M059J (cell line): ENCODE results near the gene ARRDC1. TPM values are rescaled to one million over a fixed set of nuclear protein-coding genes. Genes with fewer than 3 reads are reported as not detected.
"Not testable (repeated sequence)": the region's sequence is repeated elsewhere in the genome, so short reads cannot be mapped to it uniquely, and the experiment has no call there.

Experiments used
- DNase-seq: peaks from one replicate; pipeline ENCODE4 v3.0.0-alpha.2; 2012; ENCODE audit warnings: low read depth
- total RNA-seq: library from RNA; depleted of rRNA; stranded (reverse); fragments of >200 nt; shearing (Covaris generic); gene quantifications from 2 replicates; pipeline ENCODE4 v1.2.3, GENCODE V29; 2014

ARRDC1 gene
- total RNA-seq, 1 experiment from 2014 or later: 31.7 TPM

DNA sequence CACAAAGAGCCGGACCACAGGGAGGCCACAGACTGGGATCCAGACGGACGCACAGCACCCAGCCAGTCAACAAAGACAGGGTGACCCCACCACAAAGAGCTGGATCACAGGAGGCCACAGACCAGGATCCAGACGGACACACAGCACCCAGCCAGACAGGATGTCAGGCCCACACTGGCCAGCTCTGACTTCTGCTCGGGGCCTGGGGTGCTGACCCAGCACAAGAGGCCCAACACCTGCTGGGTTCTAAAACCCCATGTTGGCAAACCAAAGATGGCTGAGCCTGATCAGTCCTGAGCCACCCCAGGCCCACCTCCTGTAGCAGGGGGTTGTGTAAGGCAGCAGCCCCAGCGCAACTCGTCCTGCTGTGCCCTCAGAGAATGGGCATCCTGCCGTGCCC lies 21.5 kb upstream of the ARRDC1 start:
- DNase-seq: no peak

DNA sequence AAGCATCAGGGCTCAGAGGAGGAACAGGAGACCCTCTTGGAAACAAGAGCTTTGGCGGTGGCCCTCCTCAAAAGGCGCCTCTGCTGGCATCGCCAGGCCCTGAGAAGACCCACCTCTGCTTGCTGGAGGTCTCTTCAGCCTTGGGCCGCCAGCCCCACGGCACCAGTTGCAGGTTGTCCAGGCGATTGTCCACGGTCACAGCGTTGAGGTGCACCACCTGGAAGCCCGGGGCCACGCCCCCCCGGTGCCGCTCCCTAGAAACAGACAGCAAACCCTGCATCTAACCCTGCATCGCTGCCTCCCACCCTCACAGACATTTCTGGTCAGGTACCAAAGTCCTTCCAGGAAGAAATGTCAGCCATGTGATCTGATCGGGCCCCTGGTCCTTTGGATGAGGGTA lies 18.6 kb upstream of the ARRDC1 start:
- DNase-seq: no peak

DNA sequence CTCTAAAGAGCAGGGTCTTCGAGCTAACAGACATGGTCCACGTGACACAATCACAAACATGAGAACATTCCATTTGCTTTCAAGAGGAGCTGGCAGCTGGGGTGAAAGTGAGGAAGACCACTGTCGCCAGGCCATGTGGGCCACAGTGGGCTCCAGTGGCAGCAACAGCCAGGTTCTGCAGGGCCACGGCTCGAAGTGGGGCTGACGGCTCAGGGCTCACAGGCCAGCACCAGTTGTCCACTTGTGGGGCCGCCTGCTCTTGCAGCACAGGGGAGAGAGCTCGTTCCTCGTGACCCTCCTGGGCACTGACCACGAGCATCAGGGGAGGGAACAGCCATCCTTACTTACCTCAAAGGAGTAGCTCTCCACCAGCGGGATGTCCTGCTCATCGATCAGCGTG lies 17.2 kb upstream of the ARRDC1 start:
- no peak for DNase-seq

DNA sequence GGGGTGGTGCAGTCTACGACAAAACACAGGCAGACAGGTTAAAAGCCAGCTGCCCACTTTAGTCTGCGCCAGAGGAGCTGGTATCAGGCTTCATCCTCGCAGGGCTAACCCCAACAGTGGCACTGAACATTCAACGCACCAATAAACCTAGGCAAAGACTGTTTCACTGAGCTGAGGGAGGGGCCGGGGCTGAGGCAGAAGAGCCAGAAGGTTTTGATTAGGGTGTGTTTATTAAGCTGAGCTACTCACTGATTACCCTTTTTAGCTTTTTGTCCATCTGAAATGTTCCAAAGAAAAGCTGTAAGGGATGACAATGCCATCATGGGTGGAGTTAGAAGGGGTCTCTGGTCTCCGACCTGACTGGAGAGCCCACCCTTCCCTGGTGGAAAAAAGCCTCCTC lies 16.6 kb upstream of the ARRDC1 start:
- no peak for DNase-seq

DNA sequence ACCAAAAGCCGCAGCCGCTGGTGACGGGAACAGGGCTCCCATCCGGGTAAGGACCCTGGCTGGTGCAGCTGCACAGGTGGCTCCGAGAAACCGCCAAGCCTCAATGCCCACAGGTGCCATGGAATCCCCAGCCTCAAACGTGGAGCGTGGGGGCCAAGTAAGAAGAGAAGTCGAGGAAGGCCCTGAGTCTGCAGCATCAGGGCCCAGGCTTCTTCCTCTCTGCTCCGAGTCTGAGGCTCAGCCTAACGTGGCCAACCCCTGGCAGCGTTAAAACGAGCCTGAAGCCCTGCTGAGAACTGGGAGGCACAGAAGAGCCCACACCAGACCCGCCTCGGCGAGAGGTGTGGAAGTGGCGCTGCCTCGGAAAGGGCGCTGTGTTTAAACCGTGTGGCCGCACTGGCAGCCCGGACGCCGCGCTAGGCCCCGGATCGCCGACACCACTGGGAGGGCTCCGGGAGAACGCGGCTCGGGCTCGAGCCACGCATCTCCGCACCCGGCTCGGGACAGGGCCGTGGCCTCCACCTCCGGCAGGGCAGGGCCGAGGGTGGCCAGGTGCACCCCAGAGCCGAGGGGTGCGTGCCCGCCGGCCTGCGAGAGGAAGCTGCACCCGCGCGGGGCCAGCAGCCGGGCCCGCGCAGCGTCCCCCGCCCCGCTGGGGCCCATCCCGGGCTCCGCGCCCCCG lies 15.9 kb upstream of the ARRDC1 start:
- no peak for DNase-seq

DNA sequence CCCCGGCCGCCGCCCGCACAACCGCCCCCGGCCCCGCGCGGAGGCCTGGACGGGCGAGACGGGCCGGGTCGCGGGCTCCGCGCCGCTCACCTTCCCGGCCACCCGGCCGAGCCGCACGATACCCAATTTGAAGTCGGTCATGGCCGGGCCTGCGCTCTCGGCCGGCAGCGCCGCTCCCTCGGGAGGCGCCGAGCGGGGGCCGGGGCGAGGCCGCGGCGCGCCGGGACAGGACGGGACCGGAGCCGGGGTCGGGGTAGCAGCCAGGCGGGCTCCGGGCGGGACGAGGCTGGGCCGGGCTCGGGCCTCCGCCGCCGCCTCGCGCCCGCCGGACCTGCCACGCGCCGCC lies 15.4 kb upstream of the ARRDC1 start:
- DNase-seq: no peak

DNA sequence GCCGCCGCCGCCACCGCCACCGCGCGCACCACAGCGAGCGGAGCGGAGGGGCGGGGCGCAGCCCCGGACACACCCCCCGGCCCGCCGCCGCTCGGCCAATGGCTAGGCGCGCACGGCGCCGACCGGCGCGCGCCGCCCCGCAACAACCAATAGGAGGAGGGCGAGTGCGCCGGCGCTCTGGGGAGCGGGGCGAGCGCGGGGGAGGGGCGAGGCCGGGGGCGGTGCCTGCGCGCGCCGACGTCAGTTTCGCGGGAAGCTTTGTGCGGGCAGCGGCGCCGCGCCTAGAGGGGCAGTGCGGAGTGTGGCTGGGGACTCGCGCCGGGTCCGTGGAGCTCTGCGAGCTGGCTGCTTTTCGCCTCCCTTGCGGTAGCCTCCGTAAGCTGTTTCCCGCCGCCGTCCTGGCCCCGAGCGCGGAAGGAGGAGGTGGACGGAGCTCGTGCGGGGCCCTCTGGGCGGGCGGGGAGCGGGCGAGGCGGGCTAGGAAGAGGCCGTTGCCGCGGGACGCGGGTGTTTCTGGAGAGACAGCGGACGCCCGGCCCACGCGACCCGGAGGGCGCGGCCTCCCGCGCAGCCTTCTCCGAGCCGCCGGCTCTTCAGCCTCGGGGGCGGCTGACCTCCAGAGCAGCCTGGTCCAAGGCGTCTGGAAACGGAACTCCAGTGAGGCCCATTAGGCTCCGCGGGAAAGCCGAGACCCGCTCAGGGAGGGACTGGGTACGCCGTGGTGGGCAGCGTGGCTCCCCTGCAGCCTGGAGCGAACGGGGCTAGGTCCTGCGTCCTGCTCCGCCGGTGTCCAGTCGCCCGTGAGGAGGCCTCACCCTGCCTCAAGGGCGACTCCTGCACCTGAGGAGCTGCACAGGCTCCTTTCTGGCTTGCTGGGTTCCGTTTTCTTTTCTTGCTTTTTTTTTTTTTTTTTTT lies 14.8 kb upstream of the ARRDC1 start, which contains the start of gene ZMYND19:
ZMYND19 (minus strand) TSS at position 44 of the 915 bp plus-strand sequence. CDS start 249 bp downstream, outside the sequence.
- peak; percentile 82 for DNase-seq

DNA sequence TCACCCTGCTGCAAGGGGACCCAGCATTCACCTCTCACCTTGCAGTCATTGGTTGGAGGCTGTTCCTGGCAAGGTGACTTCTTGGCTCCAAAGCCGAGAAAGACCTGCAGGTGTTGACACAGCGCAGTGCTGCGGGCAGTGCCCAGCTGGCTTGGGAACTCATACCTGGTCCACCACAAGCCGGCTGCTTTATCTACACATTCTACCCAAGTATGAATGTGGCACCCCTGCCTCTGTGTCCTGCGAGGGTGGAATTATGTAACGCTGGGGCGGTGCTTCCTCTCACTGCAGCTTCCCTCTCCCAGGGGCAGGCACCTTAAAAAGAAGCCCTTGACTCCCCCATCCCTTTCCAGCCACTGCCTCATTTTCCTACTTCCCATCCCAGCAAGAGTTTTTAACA lies 12.7 kb upstream of the ARRDC1 start:
- DNase-seq: no peak

DNA sequence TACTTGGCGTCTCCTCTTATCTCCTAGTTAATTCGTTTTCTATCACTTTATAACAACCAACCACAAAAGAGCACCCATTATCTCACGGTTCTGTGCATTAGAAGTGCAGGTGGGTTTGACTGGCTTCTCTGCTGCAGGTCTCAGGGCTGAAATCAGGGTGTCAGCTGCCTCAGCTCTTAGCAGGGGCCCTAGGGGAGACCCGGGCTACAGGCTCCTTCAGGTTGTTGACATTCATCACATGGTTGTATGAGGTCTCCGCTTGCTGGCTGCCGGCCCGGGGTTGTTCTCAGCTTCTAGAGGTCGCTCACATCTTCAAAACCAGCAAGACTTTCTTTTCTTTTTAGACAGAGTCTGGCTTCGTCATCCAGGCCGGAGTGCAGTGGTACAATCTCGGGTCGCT lies 12.3 kb upstream of the ARRDC1 start:
- DNase-seq: no peak

DNA sequence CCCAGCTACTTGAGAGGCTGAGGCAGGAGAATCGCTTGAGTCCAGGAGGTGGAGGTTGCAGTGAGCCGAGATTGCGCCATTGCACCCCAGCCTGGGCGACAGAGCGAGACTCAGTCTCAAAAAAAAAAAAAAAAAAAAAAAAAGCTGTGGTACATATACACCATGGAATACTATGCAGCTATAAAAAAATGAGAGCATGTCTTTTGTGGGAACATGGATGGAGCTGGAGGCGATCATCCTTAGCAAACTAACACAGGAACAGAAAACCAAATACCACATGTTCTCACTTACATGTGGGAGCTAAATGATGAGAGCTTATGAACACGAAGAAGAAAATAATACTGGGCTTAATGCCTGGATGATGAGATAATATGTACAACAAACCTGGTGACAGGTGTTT lies 8.9 kb upstream of the ARRDC1 start:
- not testable (repeated sequence) for DNase-seq

DNA sequence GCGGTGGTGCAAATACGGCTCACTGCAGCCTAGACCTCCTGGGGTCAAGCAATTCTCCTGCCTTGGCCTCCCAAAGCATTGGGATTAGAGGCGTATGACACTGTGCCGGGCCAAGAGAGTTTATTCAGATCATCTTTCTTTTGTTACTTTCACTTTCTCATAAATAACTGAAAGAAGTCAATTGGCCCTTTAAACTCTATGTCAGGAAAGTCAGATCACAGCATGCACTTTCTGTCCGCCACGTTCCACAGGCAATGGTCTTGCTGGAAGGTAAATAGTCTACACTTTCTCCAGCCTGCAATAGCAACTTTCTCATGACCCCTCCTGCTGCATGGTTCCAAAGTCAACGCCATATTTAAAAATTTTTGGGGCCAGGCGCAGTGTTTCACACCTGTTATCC lies 6.5 kb upstream of the ARRDC1 start:
- no peak for DNase-seq

DNA sequence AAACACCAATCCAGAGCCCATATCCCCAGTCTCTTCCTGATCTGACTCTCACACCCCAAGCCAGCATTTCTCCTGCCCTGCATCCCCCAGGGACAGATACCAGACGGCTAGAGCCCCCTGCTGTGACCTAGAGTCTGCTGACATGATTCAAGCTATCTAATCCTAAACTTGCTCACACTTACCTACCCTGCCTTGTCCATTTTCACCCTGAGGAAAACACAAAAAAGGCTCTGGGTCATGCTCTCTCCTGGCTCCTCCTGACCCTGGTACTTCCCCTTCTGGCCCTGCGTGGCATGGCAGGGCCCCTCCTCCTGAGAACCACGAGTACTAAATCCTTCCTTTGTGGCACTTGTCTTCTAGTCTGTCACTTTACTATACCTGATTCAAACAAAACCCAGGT lies 2.8 kb upstream of the ARRDC1 start:
- DNase-seq: no peak

DNA sequence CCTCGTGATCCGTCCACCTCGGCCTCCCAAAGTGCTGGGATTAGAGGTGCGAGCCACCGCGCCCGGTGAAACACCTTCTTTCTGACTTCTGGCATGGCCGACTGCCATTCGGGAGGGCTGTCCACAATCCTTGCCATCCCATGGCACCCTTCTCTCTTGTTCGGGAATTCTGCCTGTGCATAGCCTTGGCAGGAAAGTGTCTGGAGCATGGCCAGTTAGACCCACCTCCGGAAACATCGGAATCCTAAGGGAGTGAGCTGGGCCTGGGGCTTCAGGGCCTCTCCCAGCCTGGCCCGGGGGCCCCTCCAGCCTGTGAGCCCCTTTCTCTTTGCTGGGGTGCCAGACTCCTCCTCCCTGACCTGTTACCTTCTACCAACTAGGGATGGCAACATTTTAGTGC lies 1.6 kb upstream of the ARRDC1 start:
- no peak for DNase-seq

DNA sequence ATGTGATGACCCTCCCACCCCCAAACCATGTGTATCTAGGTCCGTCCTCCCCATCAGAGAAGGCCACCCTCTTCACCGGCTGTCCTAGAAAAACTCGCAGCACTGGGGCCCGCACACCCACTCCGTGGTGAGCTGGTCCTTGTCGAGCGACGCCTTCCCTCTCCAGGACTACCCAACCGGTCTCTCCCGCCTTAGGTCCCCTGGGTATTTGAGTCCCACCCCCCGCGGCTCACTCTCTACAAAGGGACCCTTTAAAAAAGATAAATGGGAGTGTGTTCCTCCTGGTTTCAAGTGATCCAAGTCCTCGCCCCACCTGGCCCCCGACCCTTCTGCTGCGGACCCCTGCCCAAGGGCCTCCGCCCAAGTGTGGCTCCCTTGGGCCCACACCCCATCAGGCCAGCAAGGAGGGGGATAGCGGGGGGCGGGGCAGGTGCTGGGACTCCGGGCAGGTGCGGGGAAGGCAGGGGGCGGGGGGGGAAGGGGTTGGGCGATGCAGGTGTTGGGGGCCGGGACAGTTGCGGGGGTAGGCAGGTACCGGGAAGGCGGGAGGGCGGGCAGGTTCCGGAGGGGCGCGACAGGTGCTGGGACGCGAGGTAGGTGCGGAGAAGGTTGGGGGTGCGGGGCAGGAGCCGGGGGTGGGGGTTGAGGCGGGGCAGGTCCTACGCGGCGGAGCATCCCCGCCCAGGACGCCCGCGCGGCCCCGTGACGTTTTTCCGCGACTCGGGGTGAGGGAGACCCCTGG lies 970 bp upstream of the ARRDC1 start:
- no peak for DNase-seq

DNA sequence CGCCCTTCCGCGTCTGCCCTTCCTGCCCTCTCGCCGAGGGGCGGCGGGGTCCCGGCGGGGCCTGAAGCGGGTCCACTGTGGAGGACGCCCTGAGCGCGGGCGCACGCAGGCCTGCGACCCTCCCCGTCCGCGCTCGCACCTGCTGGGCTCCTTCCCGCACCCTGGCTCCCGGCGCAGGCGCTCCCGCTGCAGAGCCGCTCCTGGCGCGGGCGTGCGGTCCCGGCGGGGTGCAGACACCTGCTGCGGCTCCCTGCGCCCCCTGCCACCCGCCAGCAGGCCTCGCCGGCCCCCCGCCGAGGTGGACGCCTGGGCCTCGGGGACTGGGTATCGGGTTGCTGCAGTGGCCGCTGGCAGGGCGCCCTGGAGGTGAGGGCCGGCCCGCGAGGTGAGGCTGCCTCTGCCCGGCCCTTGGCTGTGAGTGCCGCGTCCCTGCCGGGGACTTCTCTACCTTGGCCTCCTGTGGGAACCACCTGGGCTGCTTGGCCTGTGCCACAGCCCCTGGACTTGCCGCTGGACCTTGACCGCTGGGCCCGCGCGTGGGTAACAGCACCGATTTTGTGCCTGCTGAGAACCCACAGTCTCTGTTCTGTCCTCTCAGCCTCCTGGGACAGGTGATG lies 627 bp downstream of the ARRDC1 start:
- peak; percentile 40 for DNase-seq

DNA sequence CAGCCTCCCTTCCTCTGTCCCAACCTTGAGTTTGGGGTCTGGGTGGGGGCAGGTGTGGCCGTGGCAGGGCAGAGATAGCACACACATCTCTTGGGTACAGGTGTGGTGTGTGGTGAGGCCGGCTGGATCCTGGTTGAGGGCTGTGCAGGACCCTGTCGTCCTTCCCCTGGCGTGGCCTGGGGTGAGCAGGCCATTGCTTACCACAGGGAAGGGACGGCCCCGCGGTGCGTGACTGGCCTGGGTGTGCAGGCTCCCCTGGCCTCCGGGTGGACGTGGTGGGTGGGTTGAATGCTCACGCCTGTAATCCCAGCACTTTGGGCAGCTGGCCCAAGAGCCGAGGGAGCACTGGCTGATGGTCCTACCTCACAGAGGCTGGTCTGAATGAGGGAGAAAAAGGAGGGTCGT lies 1.2 kb downstream of the ARRDC1 start:
- no peak for DNase-seq

DNA sequence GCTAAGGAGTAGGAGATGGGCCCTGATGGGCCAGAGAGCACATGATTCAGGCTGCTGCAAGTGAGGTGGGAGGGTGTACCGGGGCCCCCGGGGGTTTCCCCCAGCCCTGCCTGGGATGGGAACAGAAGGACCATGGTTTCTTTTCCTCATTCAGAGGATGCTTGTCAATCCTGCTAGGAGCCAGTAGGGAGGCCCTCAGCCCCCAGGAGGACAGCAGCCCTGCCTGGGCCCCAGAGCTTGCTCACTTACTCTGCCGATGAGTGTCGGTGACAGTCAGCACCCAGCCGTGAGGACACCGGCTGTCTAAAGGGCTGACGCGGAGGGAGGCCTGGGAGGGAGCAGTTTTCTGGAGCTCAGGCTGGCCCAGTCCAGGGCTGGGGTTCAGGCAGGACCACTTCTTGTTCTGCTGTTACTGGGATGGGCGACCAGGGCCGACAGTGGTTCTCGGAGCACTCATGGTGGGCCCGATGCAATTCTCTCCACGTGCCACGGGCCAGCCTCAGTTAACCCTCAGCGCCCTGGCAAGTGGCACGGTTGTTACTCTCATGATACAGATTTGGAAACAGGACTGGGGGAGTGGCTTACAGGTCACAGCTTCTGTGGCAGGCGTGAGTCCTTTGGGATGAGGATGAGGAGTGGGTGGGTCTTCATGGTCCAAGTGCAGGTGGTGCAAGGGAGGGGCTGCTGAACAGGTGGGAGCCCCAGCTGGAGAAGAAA lies 1.8 kb downstream of the ARRDC1 start:
- no peak for DNase-seq

DNA sequence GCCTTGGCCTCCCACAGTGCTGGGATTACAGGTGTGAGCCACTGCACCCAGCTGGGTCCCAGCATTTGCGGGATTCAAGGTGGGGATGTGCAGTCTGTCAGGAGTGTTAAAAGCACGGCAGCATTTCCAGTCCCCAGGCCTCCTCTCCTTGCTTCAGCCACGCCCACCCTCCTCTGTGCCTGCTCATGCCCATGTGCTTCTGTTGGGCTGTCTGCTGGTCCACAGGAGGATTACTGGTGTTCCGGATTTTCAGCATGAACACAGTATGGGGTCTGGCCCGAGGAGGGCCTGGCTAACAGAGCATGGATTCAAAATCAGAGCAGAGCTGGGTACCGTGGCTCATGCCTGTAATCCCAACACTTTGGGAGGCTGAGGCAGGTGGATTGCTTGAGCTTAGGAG lies 5.5 kb downstream of the ARRDC1 start:
- DNase-seq: no peak

DNA sequence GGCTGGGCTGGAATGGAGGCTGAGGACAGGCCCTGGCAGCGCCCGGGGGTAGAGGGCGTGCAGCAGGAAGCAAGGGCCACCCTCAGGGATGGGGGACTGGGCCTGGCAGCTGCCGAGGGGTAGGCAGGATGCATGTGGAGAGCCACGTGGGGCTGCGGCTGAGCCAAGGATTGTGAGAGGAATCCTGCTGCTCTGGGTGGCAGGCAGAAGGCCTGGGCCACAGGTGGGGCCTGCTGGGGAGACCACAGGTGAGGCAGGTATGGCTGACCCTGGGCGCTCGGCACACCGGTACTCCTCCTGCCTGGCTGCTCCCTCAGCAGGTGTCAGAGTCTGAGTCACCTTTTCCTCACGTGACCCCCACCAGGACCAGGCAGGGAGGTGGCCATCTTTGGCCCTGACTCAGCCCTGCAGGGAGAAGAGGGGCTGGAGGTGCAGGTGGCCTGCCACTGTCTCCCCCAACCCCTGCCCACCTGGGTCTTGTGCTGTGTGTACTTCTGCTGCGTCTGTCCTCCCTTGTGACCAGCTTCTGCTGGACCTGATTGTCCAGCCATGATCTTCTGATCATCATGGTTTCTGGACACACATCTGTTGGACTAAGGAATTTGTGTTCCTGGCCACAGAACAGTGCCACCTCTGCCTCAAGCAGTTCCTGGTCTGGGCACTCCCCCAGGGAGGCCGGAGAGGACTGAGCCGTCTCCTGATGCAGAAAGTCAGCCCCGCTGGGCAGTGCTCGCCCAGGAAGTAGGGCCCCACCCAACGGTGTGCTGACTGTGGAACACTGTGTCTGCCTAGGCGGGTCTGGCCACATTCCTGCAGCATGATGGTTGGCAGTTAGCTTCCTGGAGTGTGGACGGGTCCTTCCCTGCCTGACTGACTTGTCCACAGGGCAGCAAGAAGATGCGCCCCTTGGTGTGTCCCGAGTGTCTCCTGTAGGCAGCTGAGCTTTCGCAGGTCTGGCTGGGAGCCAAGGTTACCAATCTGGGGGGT lies 6.4 kb downstream of the ARRDC1 start:
- DNase-seq: peak; percentile 94

DNA sequence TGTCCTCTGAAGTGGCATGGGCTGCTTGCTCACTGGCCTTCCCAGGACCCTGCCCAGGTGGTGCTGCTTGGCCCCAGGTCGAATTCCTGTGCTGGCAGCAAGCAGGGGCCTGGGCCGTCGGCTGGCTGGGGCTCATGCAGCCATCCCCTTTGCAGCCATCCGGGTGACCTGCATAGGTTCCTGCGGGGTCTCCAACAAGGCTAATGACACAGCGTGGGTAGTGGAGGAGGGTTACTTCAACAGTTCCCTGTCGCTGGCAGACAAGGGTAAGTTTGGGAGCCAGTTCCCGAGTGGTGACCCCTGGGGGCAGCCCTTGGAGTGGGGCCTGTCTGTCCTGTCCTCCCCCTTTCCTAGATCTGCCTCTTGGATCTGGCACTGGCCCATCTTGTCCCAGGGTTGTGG lies 7.3 kb downstream of the ARRDC1 start:
- DNase-seq: no peak
